GM19025 (cell line): Measurements from ENCODE around the gene FAXDC2.
"Not testable (repeated sequence)": the region's sequence is repeated elsewhere in the genome, so short reads cannot be mapped to it uniquely, and the experiment has no call there.

Experiments used
- ATAC-seq: cut with Tn5 transposase; IDR thresholded peaks from one replicate; pipeline ENCODE4 v1.9.1; 2021; ENCODE audit warnings: mild to moderate bottlenecking, low read depth, moderate library complexity; ENCODE audit not compliant: unreplicated experiment

FAXDC2 gene

GRCh38 chr5:154832804-154833203 lies 17.6 kb downstream of the FAXDC2 start:
- not testable (repeated sequence) for ATAC-seq

GRCh38 chr5:154831451-154831850 lies 19.0 kb downstream of the FAXDC2 start:
- no peak for ATAC-seq

- no peak for ATAC-seq
These were observed 19.8 kb downstream of the FAXDC2 start for GRCh38 chr5:154830596-154830995.

- ATAC-seq: no peak
These were observed 20.2 kb downstream of the FAXDC2 start for GRCh38 chr5:154830219-154830595.

- no peak for ATAC-seq
These were observed 20.7 kb downstream of the FAXDC2 start for GRCh38 chr5:154829589-154830218.

GRCh38 chr5:154829181-154829588 lies 21.2 kb downstream of the FAXDC2 start:
- ATAC-seq: no peak

- ATAC-seq: no peak
These were observed 26.3 kb downstream of the FAXDC2 start for GRCh38 chr5:154824070-154824469.

- ATAC-seq: no peak
These were observed 26.8 kb downstream of the FAXDC2 start for GRCh38 chr5:154823605-154824004.

GRCh38 chr5:154822896-154823295 lies 27.5 kb downstream of the FAXDC2 start:
- not testable (repeated sequence) for ATAC-seq

GRCh38 chr5:154820383-154820782 lies 30.0 kb downstream of the FAXDC2 start:
- no peak for ATAC-seq

- no peak for ATAC-seq
These were observed 30.9 kb downstream of the FAXDC2 start for GRCh38 chr5:154819546-154819945.

GRCh38 chr5:154818471-154819116 lies 31.8 kb downstream of the FAXDC2 start:
- no peak for ATAC-seq

- ATAC-seq: no peak
These were observed 32.6 kb downstream of the FAXDC2 start for GRCh38 chr5:154817815-154818214.

GRCh38 chr5:154816891-154817492 lies 33.4 kb downstream of the FAXDC2 start:
- no peak for ATAC-seq

GRCh38 chr5:154815684-154816247 lies 34.6 kb downstream of the FAXDC2 start:
- ATAC-seq: no peak

- no peak for ATAC-seq
These were observed 35.4 kb downstream of the FAXDC2 start for GRCh38 chr5:154815025-154815424.

- ATAC-seq: no peak
These were observed 36.7 kb downstream of the FAXDC2 start for GRCh38 chr5:154813736-154814135.

GRCh38 chr5:154813158-154813557 lies 37.2 kb downstream of the FAXDC2 start:
- ATAC-seq: no peak

- no peak for ATAC-seq
These were observed 38.5 kb downstream of the FAXDC2 start for GRCh38 chr5:154811653-154812465.

- ATAC-seq: no peak
These were observed 39.2 kb downstream of the FAXDC2 start for GRCh38 chr5:154811239-154811638.

GRCh38 chr5:154806176-154806575 lies 44.2 kb downstream of the FAXDC2 start:
- ATAC-seq: no peak
